ENCODE data around the gene GRHL3.

GRHL3 gene

GRCh38 chr1:24318615-24319311 lies 394 bp upstream of the GRHL3 start:
- no peak for DNase-seq

- DNase-seq = no peak
These were observed 805 bp downstream of the GRHL3 start for GRCh38 chr1:24319962-24320361.

GRCh38 chr1:24321126-24321525 lies 2.0 kb downstream of the GRHL3 start:
- peak; percentile 83 for DNase-seq

- DNase-seq = peak; percentile 97
These were observed 2.7 kb downstream of the GRHL3 start for GRCh38 chr1:24321697-24322469.

GRCh38 chr1:24322470-24323177 lies 3.5 kb downstream of the GRHL3 start:
- DNase-seq = no peak

GRCh38 chr1:24323281-24323680 lies 4.1 kb downstream of the GRHL3 start:
- no peak for DNase-seq

GRCh38 chr1:24324903-24325302 lies 5.7 kb downstream of the GRHL3 start:
- DNase-seq = no peak

GRCh38 chr1:24325587-24326449 lies 6.7 kb downstream of the GRHL3 start:
- DNase-seq = no peak

GRCh38 chr1:24327486-24327885 lies 8.3 kb downstream of the GRHL3 start:
- DNase-seq = no peak

GRCh38 chr1:24327891-24328290 lies 8.7 kb downstream of the GRHL3 start:
- no peak for DNase-seq

- no peak for DNase-seq
These were observed 10.2 kb downstream of the GRHL3 start for GRCh38 chr1:24329331-24329730.

GRCh38 chr1:24329797-24330543 lies 10.8 kb downstream of the GRHL3 start:
- DNase-seq = no peak

GRCh38 chr1:24331961-24332673 lies 13.0 kb downstream of the GRHL3 start:
- DNase-seq = no peak

- no peak for DNase-seq
These were observed 16.9 kb downstream of the GRHL3 start for GRCh38 chr1:24336075-24336474.

- no peak for DNase-seq
These were observed 18.3 kb downstream of the GRHL3 start for GRCh38 chr1:24337455-24337854.

- DNase-seq = no peak
These were observed 19.3 kb downstream of the GRHL3 start for GRCh38 chr1:24338447-24338846.

- DNase-seq = no peak
These were observed 20.8 kb downstream of the GRHL3 start for GRCh38 chr1:24339996-24340395.

- DNase-seq = peak; percentile 73
These were observed 21.6 kb downstream of the GRHL3 start for GRCh38 chr1:24340770-24341169.

- no peak for DNase-seq
These were observed 22.1 kb downstream of the GRHL3 start for GRCh38 chr1:24341260-24341659.

GRCh38 chr1:24343412-24344089 lies 24.4 kb downstream of the GRHL3 start:
- no peak for DNase-seq
